Fibroblast of gingiva (primary cell): ENCODE measurements around the gene RMND5A.
"Not testable (repeated sequence)": the region's sequence is repeated elsewhere in the genome, so short reads cannot be mapped to it uniquely, and the experiment has no call there.

Source experiments
- DNase-seq: peaks from one replicate; pipeline ENCODE4 v3.0.0-alpha.2; 2011; ENCODE audit warnings: low read depth

The RMND5A gene

GRCh38 chr2:86714579-86715173 lies 5.4 kb upstream of the RMND5A start:
- DNase-seq = not testable (repeated sequence)

DNA sequence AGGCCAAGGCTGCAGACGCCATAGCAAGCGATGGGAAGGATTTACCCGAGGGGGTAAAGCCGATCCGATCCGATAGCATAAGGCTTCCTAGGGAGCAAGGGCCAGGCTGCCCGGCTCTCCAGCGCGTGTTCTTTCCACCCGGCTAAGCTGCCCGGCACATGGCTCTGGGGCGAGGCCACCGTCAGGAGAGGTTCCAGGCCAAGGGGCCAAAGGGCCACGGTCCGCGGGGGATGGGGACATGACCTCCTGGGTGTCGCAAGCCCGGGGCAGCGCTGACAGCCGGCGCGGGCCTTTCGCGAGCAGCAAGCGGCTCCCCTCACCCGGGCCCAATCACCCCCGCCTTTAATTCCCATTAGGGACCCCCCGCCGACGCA lies 841 bp upstream of the RMND5A start:
- DNase-seq = not testable (repeated sequence)

- peak; percentile 31 for DNase-seq
These were observed 639 bp downstream of the RMND5A start for GRCh38 chr2:86720540-86721320.

DNA sequence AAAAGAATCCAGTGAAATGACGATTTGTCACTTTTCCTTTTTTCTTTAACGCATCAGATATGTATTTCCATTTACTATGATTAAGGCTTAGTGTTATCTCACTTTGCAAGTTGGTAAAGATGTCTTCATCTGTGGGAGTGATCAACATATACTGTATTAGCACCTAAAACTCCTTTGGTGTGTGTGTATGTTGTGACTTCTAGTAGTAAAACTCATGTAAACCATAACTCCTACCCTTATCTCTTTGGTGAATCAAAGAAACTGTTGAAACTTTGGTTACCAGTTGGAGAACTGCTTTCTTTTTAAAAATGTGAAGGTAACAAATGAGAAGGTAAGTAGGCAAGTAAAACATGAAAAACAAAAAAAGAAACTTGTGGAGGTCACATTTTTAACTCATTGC lies 5.6 kb downstream of the RMND5A start:
- not testable (repeated sequence) for DNase-seq

GRCh38 chr2:86732040-86732525 lies 12.0 kb downstream of the RMND5A start:
- DNase-seq = not testable (repeated sequence)

DNA sequence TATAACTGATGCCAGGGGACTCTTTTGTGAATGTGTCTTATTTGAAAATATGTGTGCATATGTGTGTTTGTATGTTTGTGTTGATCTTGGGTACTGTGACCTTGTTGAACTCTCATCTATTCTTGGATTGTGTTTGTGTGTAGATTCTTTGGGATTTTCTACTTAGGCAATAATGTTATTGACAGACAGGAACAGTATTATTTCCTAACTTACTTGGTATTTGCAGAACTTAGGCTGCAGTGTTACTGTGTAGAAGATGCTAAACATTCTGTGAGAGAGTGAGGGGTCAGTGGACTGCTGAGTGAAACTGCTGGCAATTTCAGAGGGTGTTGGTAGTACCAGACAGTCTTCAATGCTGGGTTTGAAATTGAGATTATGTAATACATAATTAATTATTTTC lies 12.7 kb downstream of the RMND5A start:
- not testable (repeated sequence) for DNase-seq

DNA sequence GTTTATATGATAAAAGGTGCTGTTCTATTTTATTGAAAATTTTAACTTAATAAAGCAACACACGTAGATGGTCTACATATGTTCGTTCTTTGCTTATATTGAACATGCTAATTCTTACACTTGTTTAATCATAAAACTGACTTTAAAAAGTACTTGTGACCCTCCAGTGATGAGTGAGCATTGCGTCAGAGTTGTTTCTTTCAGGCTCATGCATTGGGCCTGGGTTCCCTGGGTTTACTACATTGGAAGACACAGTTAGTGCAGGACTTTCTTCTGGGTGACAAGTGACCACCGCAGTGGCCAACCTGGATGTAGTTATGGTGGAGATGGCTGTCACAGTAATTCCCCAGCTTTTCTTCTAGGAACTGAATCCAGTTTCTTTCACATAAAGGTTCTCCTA lies 13.4 kb downstream of the RMND5A start:
- DNase-seq = not testable (repeated sequence)

DNA sequence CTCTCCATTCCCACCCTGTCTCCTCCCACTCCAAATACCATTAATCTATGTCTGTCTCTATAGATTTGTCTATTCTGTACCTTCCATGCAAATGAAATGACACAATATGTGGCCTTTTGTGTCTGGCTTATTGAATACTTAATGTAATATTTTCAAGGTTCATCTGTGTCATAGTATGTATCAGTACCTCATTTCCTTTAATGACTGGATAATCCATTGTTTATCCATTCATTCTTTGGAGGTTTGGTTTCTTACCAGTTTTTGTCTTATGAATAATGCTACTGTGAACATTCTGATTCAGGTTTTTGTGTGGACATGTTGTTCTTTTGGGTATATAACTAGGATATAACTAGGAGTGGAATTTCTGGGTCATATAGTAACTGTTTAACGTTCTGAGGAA lies 14.8 kb downstream of the RMND5A start:
- DNase-seq = not testable (repeated sequence)

- not testable (repeated sequence) for DNase-seq
These were observed 19.4 kb downstream of the RMND5A start for GRCh38 chr2:86739485-86739884.

DNA sequence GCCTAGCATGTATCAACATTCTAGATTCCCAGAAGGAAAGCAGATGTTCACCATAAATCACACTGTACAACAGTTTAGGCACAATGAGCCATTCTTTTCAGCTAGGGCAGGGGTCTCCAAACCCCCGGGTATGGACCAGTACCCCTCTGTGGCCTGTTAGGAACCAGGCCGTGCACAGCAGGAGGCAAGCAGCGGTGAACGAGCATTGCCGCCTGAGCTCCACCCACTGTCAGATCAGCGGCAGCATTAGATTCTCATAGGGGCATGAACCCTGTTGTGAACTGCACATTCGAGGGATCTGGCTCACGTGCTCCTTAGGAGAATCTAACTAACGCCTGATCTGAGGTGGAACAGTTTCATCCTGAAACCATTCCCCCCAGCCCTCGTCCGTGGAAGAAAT lies 19.8 kb downstream of the RMND5A start:
- not testable (repeated sequence) for DNase-seq

- DNase-seq = not testable (repeated sequence)
These were observed 21.9 kb downstream of the RMND5A start for GRCh38 chr2:86741889-86742498.

GRCh38 chr2:86744152-86744551 lies 24.1 kb downstream of the RMND5A start:
- DNase-seq = no peak

- no peak for DNase-seq
These were observed 26.8 kb downstream of the RMND5A start for GRCh38 chr2:86746939-86747338.

- peak; percentile 82 for DNase-seq
These were observed 27.9 kb downstream of the RMND5A start for GRCh38 chr2:86747711-86748639.

GRCh38 chr2:86750240-86750839 lies 30.2 kb downstream of the RMND5A start:
- DNase-seq = no peak

DNA sequence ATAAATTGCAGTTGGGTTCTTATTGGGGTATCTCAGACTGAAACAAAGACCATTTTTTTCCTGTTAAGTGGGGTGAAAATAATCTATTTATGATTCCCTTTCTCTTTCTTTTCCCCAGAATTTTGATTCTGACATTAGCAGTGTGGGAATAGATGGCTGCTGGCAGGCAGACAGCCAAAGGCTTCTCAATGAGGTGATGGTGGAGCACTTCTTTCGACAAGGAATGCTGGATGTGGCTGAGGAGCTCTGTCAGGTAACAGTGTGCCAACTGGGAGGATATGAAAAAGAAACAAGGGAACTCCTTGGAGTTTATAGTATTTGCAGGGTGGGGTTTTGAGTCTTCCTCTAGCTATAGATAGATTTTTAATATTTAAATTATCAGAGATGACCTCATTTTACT lies 31.7 kb downstream of the RMND5A start:
- DNase-seq = no peak

GRCh38 chr2:86752934-86753333 lies 32.8 kb downstream of the RMND5A start:
- DNase-seq = no peak

DNA sequence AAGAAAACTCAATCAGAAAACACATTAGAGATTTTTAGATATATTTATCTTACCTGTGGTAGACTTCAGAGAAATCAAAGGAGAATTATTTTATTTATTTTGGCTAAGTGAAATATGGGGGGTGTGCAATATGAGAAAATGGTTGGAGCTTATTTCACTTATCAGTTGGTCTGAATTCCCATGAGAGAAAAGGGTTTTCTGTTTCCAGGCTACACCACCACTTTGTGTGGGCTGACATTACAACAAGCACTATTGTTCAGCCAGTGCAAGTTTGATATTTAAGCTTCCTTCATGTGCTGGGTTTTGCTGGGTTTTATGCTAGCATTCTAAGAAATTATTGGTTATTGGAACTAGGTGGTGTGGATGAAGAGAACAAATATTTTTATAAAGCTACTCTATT lies 33.5 kb downstream of the RMND5A start:
- no peak for DNase-seq

DNA sequence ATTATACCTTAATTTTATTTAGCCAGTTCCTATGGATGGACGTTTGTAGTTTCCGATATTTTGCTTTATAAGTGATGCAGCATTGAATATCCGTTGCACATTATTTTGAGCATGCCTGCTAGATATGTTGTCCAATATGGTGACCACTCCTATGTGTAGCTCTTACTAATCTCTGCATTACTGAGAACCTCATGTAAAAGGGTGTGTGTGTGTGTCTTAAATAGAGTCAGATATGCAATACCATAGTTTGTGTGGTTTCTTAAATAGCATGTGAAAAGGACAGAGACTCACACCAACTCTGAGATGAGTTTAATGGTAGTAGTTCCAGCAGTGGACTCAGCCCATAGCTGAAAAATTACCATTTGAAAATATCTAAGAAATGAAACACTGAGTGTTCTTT lies 38.3 kb downstream of the RMND5A start:
- no peak for DNase-seq

DNA sequence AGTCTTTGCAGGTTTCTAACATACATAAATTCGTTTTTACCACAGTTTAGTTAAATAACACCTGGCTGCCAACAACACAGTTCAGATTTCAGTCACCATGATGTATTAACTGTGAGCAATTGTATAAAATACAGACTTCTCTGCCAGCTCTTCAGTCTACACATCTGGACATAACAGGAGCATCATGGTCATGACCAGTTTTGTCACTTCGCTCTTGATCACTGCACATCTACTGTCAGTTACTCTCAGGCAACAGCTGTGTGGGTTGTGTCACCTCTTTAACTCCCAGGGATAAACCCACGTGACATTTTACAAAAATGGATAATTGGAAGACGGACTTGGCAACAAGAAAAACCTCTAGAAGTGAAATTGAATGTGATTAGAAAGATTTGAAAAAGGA lies 40.3 kb downstream of the RMND5A start:
- DNase-seq = no peak

- DNase-seq = peak; percentile 19
These were observed 44.7 kb downstream of the RMND5A start for GRCh38 chr2:86764661-86765309.
